Cardiac muscle cell (in vitro differentiated cells and primary cell): ENCODE data around the gene NHSL1. TPM values are rescaled to one million over a fixed set of nuclear protein-coding genes. Genes with fewer than 3 reads are reported as not detected.

Source experiments
- DNase-seq, 2 donors: peaks; one replicate each; pipeline versions ENCODE4 v3.0.0 to v3.0.0-alpha.2; 2010 to 2017; ENCODE audit warnings: low read depth in 1 of 2, low spot score in 1 of 2
- H3K27ac ChIP-seq: fragments of 200-600 bp; sonication (generic); 2 replicates; pipeline ENCODE4 v1.5.1; 2016
- H3K27me3 ChIP-seq: fragments of 200-600 bp; sonication (generic); 2 replicates; pipeline ENCODE4 v1.6.0; 2016; ENCODE audit warnings: control low read depth
- H3K36me3 ChIP-seq: fragments of 200-600 bp; sonication (generic); 2 replicates; pipeline ENCODE4 v1.5.1; 2016; ENCODE audit warnings: control low read depth
- H3K4me1 ChIP-seq: fragments of 200-600 bp; sonication (generic); 2 replicates; pipeline ENCODE4 v1.8.1; 2017; ENCODE audit warnings: low read depth, mild to moderate bottlenecking, mixed run types
- H3K4me3 ChIP-seq: fragments of 200-600 bp; sonication (generic); 2 replicates; pipeline ENCODE4 v1.5.1; 2016; ENCODE audit warnings: mild to moderate bottlenecking
- H3K9me3 ChIP-seq: fragments of 200-600 bp; sonication (generic); 2 replicates; pipeline ENCODE4 v1.5.1; 2017; ENCODE audit warnings: low read depth, mild to moderate bottlenecking, control low read depth
- CTCF ChIP-seq: IDR thresholded peaks from 2 replicates; pipeline ENCODE4 v1.5.1; 2012; ENCODE audit warnings: low read depth, mild to moderate bottlenecking, low read length
- polyA plus RNA-seq: library from polyadenylated mRNA; unstranded; fragments of >200 nt; fragmentation: Nextera tagmentation; extraction: Ambion mirVana; gene quantifications from 2 replicates; pipeline ENCODE4 v1.2.1, GENCODE V29; 2016
- total RNA-seq: library from RNA; depleted of rRNA; stranded (reverse); fragments of >200 nt; gene quantifications from 2 replicates; pipeline ENCODE4 v1.2.3, GENCODE V29; 2016

NHSL1 gene
- total and polyA plus RNA-seq, 2 experiments from 2014 or later: 6.0 to 11.3 TPM

DNA sequence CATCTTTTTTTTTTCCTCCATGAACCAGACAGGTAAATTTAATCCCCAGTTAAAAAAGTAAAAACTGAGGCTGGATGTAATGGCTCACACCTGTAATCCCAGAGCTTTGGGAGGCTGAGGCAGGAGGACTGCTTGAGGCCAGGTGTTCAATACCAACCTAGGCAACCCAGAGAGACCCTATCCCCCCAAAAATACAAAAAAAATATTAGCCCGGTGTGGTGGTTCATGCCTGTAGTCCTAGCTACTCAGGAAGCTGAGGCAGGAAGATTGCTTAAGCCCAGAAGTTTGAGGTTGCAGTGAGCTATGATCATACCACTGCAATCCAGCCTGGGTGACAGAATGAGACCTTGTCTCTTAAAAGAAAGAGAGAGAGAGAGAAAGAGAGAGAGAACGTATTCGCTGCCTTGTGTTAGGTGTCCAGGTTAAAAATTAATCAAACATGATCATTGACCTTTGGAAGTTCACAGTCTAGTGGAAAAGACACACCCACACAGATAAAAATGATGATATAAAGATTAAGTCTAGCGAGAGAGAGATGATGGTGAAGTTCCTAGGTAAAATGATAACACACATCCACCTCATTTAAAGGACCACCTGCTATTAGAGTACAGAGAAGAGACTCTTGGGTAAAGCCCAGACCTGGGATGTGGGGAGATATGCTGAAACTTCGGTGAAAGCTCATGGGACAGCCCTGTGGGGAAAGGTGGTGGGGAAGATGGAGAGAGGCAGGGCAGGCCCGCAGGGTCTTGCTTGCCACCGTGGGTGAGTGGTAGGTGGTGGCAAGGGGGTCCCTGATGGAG is 4.8 kb upstream of the NHSL1 start:
- H3K27ac ChIP-seq: no peak overlapping the region
- TF ChIP-seq CTCF: no peak
- H3K9me3 ChIP-seq: no peaks in the 10 kb centered on the region
- no peaks in the 10 kb centered on the region for H3K27me3 ChIP-seq
- no peak overlapping the region for H3K4me3 ChIP-seq
- peak in 1 of 2 donors; percentile 14 for DNase-seq
- H3K4me1 ChIP-seq: no peaks in the 10 kb centered on the region
- no peaks in the 10 kb centered on the region for H3K36me3 ChIP-seq

DNA sequence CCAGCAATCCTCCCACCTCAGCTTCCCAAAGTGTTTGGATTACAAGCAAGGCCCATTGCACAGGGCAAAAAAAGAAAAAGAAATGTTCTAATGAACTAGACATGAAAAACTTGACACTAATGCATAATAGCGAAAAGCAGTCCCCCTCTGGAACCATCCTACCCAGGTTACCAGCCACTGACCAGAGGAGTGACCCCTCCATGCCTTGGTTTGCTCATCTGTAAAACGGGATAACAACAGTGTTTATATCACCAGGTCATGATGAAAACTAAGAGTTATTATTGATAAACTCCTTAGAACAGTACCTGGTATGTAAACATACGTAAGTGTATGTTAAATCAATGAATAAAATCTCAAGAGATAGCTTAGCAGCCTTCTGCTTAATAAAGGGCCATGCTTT is 3.3 kb upstream of the NHSL1 start:
- Histone ChIP-seq H3K27ac (no peak overlapping the region), H3K36me3 (no peaks in the 10 kb centered on the region), H3K4me3 (no peak overlapping the region), H3K27me3 (no peaks in the 10 kb centered on the region), H3K9me3 (no peaks in the 10 kb centered on the region), H3K4me1 (no peaks in the 10 kb centered on the region)
- no peak for DNase-seq
- no peak for TF ChIP-seq CTCF

DNA sequence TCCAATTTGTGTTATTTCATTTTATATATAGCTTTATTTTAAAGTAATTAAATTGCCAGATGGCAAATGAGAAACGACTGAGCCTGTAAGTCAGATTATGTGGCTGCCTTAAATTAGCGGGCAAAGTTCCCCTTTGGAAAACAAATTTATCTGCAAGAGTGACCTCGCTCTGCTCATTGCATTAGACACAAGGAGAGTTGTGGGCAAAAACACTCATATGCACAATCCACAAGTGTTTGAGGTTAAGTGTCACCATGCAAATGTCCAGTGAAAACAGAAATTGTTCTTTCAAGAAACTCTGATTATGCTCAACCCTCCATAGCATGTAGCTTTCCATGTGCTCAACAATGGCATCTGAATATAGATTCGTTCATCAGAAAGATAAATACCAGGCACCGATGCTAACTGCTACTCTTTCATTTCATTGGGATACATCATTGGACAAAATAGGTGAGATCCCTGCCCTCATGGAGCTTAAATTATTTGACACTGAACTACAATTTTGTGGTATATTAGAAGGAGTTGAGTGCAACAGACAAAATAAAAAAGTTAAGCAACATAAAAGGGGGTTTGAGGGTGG is 1.7 kb upstream of the NHSL1 start:
- no peaks in the 10 kb centered on the region for H3K9me3 ChIP-seq
- no peak for DNase-seq
- H3K27ac ChIP-seq: no peak overlapping the region
- no peaks in the 10 kb centered on the region for H3K4me1 ChIP-seq
- no peak for TF ChIP-seq CTCF
- no peaks in the 10 kb centered on the region for H3K27me3 ChIP-seq
- no peaks in the 10 kb centered on the region for H3K36me3 ChIP-seq
- H3K4me3 ChIP-seq: no peak overlapping the region

DNA sequence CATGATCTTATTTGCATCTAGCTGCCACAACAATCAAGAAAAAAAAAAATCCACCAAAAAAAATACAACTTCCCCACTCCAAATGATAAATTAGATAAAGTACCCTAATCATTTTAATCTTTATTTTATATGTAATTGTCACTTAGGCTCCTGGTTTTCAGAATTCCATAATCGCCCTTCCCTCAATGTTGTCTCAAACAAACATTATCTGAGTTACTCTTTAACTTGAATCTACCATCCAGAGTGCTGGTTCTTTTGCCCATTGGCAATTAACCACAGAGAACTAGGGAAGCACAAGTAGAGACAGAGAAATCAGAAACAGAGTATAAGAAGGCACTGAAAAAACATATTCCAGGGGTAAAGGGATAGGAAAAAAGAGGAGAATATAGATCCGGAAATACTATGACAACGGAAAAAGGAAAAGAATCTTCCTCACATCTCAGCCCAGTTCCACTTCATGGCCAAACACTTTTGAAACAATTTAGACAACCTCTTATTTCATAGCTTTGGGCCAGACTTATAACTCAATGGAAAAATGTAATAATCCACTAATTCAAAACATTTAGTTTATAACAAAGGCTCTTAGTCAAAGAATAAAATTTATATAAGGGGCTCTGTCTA is 861 bp upstream of the NHSL1 start:
- no peaks in the 10 kb centered on the region for H3K36me3 ChIP-seq
- no peaks in the 10 kb centered on the region for H3K4me1 ChIP-seq
- no peaks in the 10 kb centered on the region for H3K27me3 ChIP-seq
- H3K9me3 ChIP-seq: no peaks in the 10 kb centered on the region
- no peak for DNase-seq
- H3K27ac ChIP-seq: no peak overlapping the region
- TF ChIP-seq CTCF: no peak
- H3K4me3 ChIP-seq: no peak overlapping the region

- H3K4me1 ChIP-seq: no peaks in the 10 kb centered on the region
- no peak for DNase-seq
- no peaks in the 10 kb centered on the region for H3K27me3 ChIP-seq
- no peak overlapping the region for H3K4me3 ChIP-seq
- no peak overlapping the region for H3K27ac ChIP-seq
- no peaks in the 10 kb centered on the region for H3K9me3 ChIP-seq
- TF ChIP-seq CTCF: no peak
- no peaks in the 10 kb centered on the region for H3K36me3 ChIP-seq
Measured at GRCh38 chr6:138498629-138499302, 528 bp downstream of the NHSL1 start.
